Measurements from ENCODE around the gene TREML4.

GRCh38 chr6:41277605-41278004 is 49.5 kb downstream of the TREML4 start:
- TF ChIP-seq CTCF (IDR thresholded peaks at IDR 0.05; ENCODE audit: borderline replicate concordance, extremely low read depth, low read length, poor library complexity, severe bottlenecking) = no peak
- TF ChIP-seq EZH2 (IDR thresholded peaks at IDR 0.05; ENCODE audit: borderline replicate concordance, low read depth, low read length, severe bottlenecking) = no peak
